ENCODE data around the gene CADM2.

DNA sequence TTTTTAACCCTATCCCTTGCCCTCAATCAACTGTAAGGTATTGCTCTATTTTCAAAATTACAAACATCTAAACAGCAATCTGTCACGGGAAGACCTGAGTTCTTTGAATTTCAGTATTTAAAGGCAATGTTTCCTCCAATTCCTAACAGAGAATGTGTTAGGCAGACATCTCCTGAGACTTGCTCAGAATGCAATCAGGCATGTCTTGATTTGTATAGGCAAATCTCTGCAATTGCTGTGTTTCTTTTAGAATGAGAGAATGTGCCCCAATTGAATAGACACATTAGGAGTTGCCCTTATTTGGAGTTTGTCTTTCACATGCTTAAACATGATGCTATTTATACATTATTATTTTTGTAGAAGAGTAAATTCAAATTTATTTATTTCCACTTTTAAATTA lies 205.6 kb downstream of the CADM2 start:
- no peak for TF ChIP-seq CTCF (IDR thresholded peaks at IDR 0.05; ENCODE audit: extremely low read depth in 1 of 2, insufficient read depth in 1 of 2, low read depth in 1 of 2, low read length in 2 of 2)
- no peak for TF ChIP-seq EZH2 (IDR thresholded peaks at IDR 0.05; ENCODE audit: borderline replicate concordance, low read depth, low read length, severe bottlenecking)
